ENCODE data around the gene C2CD3.

Gene C2CD3

DNA sequence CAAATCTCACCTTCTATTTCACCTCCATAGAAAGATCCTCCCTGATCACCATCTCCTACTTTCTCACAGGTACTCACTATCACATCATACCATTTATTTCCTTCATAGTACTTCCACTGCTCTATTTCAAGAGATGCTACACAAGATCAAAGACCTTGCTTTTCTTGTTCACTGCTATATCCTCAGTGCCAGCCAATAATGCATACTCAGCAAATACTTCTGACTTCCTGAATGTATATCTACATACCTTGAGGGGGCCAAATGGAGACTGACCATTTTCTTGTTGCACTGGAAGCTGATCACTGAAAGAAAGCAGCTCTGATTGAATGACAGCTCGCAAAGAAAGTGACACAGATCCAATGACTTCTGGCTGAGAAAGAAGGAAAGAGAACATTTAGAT, 64.7 kb downstream of the C2CD3 start:
- TF ChIP-seq CTCF (IDR thresholded peaks at IDR 0.05; ENCODE audit: low read depth, low read length), result no peak
- H3K4me3 ChIP-seq (ENCODE audit: low read depth, low read length), result no peak overlapping the region

DNA sequence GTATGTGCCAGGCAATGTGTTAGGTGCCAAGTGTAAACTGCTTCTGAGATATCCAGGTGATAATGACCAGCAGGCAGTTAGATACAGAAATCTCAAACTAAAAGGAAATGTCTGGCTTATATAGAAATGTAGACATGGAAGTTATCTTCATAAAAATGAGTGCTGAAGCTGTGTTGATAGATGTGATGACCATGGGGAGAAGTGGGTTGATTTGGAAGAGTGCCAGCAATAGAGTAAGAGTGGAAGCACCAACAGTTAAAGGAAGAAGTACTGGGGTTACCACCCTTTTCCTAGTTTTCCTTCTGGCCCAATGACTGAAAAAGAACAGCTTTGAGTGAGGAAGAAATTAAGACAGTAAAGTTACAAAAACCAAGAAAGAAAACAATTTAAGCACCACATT, 68.5 kb downstream of the C2CD3 start:
- H3K4me3 ChIP-seq (ENCODE audit: low read depth, low read length), result no peak overlapping the region
- TF ChIP-seq CTCF (IDR thresholded peaks at IDR 0.05; ENCODE audit: low read depth, low read length), result no peak

DNA sequence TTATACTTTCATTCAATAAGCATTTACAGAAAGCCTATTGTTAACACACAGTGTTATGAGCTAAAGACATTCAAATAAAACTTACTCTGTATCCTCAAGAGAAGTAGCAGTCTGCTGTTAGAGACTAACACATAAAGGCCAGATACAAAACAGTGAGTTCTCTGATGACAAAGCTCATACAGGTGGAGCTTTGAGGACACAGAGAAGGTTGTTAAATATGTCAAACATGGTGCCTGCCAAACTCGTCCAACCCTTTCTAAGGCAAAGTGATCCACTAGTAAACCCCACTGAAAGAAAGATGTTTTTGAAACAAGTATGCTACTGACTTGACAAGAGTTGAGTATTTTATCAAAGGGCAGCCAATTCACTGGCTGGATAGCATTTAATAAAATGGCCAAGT, 70.1 kb downstream of the C2CD3 start:
- TF ChIP-seq CTCF (IDR thresholded peaks at IDR 0.05; ENCODE audit: low read depth, low read length), result no peak
- H3K4me3 ChIP-seq (ENCODE audit: low read depth, low read length), result no peak overlapping the region

DNA sequence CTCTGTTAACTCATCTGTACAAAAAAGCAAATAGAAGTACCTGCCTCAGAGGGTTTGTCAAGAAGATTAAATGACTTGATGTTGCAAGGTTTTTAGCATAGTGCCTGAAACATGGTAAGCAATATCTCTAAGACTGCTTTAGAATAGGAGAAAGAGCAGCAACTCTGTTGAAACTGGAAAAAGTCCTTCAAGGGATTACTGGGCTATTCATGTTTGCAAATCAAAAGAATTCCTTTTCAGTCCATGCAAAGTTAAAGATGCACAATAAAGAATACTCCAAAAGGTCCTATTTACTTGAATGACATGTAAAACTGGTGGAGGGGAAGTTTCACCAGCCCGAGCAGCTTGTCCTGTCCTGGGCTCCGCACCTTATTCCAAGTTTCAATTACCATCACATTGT, 70.6 kb downstream of the C2CD3 start:
- TF ChIP-seq CTCF (IDR thresholded peaks at IDR 0.05; ENCODE audit: low read depth, low read length), result no peak
- no peak overlapping the region for H3K4me3 ChIP-seq (ENCODE audit: low read depth, low read length)

GRCh38 chr11:74097686-74098237, 73.0 kb downstream of the C2CD3 start:
- TF ChIP-seq CTCF (IDR thresholded peaks at IDR 0.05; ENCODE audit: low read depth, low read length), result no peak
- no peak overlapping the region for H3K4me3 ChIP-seq (ENCODE audit: low read depth, low read length)

- no peak overlapping the region for H3K4me3 ChIP-seq (ENCODE audit: low read depth, low read length)
- no peak for TF ChIP-seq CTCF (IDR thresholded peaks at IDR 0.05; ENCODE audit: low read depth, low read length)
Measured at GRCh38 chr11:74094393-74094792, 76.4 kb downstream of the C2CD3 start.

DNA sequence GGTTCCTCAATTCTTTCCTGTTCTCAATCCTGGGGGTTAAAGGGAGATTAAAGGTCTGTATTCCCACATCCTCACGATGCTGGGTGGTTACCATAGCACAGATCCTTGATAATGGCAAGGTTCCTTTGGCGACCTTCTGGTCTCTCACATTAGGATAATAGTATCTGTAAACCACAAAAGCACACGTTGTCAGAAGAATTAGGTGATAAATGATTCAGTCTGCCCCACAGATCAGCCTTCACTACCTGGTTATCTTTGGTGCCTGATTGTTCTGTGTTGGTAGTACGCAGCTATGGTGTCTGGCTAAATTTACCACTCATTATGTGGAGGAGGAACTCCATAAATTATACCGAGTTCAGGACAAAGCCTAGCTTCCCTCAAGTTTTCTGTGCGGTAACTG, 78.4 kb downstream of the C2CD3 start:
- TF ChIP-seq CTCF (IDR thresholded peaks at IDR 0.05; ENCODE audit: low read depth, low read length), result no peak
- no peak overlapping the region for H3K4me3 ChIP-seq (ENCODE audit: low read depth, low read length)

Data from WI38 (cell line).